C4-2B (cell line): Measurements from ENCODE around the gene TREX2.

Experiments
- ZFX ChIP-seq: fragments of 450-650 bp; IDR thresholded peaks from 2 replicates; pipeline ENCODE4 v1.6.1; 2017
- TF ChIP-seq, protein P1 (sequence below): fragments of 450-650 bp; conservative IDR thresholded peaks from 2 replicates; pipeline ENCODE4 v1.5.1; 2017; ENCODE audit warnings: mild to moderate bottlenecking

DNA sequence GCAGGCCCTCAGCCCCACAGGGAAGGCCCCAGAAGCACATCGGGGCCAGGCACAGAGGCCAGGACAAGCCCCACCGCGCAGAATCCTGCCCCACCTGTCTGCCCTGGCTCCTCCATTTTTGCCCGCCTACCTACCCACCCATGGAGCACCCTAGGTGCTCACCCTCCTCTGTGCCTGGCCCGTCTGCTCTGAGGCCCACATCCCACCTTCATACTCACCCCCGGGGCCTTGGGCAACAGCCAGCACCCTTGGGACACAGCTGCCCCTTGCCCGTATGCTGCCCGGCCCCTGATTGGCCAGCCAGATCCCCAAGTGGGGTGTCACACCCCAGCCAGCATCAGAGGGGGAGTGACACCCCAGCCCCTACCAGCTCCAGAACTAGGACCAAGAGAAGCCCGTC is 10.8 kb upstream of the TREX2 start:
- TF ChIP-seq, protein P1, sequence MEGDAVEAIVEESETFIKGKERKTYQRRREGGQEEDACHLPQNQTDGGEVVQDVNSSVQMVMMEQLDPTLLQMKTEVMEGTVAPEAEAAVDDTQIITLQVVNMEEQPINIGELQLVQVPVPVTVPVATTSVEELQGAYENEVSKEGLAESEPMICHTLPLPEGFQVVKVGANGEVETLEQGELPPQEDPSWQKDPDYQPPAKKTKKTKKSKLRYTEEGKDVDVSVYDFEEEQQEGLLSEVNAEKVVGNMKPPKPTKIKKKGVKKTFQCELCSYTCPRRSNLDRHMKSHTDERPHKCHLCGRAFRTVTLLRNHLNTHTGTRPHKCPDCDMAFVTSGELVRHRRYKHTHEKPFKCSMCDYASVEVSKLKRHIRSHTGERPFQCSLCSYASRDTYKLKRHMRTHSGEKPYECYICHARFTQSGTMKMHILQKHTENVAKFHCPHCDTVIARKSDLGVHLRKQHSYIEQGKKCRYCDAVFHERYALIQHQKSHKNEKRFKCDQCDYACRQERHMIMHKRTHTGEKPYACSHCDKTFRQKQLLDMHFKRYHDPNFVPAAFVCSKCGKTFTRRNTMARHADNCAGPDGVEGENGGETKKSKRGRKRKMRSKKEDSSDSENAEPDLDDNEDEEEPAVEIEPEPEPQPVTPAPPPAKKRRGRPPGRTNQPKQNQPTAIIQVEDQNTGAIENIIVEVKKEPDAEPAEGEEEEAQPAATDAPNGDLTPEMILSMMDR = no peak
- no peak for TF ChIP-seq ZFX
